B cell (primary cell): ENCODE data around the gene SCML1. TPM values are rescaled to one million over a fixed set of nuclear protein-coding genes. Genes with fewer than 3 reads are reported as not detected.
"Not testable (repeated sequence)": the region's sequence is repeated elsewhere in the genome, so short reads cannot be mapped to it uniquely, and the experiment has no call there.

ENCODE experiments used
- ATAC-seq: fragments of 200-7000 bp; cut with Tn5 transposase; one replicate; pipeline ENCODE4 v1.10.0; 2021; ENCODE audit warnings: low read depth, mild to moderate bottlenecking, moderate number of reproducible peaks, moderate library complexity
- CTCF ChIA-PET: fragments of 350-600 bp; sonication (Branson Sonifier 250); formaldehyde crosslinking; loops from one replicate; lab custom pipeline; 2021; ENCODE audit warnings: antibody characterized with exemption, inconsistent platforms; lab: Charles Lee
- POLR2A ChIA-PET: fragments of 350-600 bp; sonication (Branson Sonifier 250); formaldehyde crosslinking; loops from one replicate; lab custom pipeline; 2021; ENCODE audit warnings: antibody characterized with exemption; lab: Charles Lee
- DNase-seq: peaks from one replicate; pipeline ENCODE4 v3.0.0; 2013
- H2AFZ ChIP-seq: 2 replicates; pipeline ENCODE4 v1.6.1; 2012; ENCODE audit warnings: mild to moderate bottlenecking, low read depth, low read length; ENCODE audit not compliant: insufficient read depth, poor library complexity, severe bottlenecking
- H3K27ac ChIP-seq, 2 donors: 1 replicate in 1 of 2; 2 replicates in 1 of 2; pipeline ENCODE4 v1.5.1; 2012 to 2013; ENCODE audit warnings: low read length in 2 of 2, mild to moderate bottlenecking in 2 of 2, moderate library complexity in 1 of 2
- H3K27me3 ChIP-seq, 4 experiments: fragments of 200-600 bp in 1 of 4; sonication (generic) in 1 of 4; replicated peaks in 1 of 4; 1 replicate in 2 of 4; 2 replicates in 2 of 4; pipeline versions ENCODE4 v1.6.1 to v1.7.0; 2013 to 2016; ENCODE audit warnings: low read length in 3 of 4, mild to moderate bottlenecking in 2 of 4, mixed read lengths in 1 of 4, moderate library complexity in 1 of 4; ENCODE audit not compliant: insufficient read depth in 4 of 4, control insufficient read depth in 3 of 4; ENCODE audit errors: control extremely low read depth in 1 of 4
- H3K36me3 ChIP-seq, 2 experiments: replicated peaks in 1 of 2; 1 replicate in 1 of 2; 2 replicates in 1 of 2; pipeline versions ENCODE4 v1.6.1 to v1.7.1; 2013; ENCODE audit warnings: low read length in 1 of 2; ENCODE audit not compliant: insufficient read depth in 2 of 2, control insufficient read depth in 1 of 2; ENCODE audit errors: control extremely low read depth in 1 of 2, extremely low read depth in 1 of 2
- H3K4me1 ChIP-seq, 2 donors: fragments of 200-600 bp in 1 of 2; sonication (generic) in 1 of 2; 1 replicate in 1 of 2; 2 replicates in 1 of 2; pipeline versions ENCODE4 v1.5.1 to v1.6.1; 2013 to 2017; ENCODE audit warnings: low read length in 2 of 2; ENCODE audit not compliant: control insufficient read depth in 2 of 2, insufficient read depth in 2 of 2
- H3K4me2 ChIP-seq: replicated peaks from 2 replicates; pipeline ENCODE3; 2012; ENCODE audit warnings: mild to moderate bottlenecking, low read depth, low read length; ENCODE audit not compliant: poor library complexity, severe bottlenecking
- H3K4me3 ChIP-seq, 5 experiments: fragments of 200-600 bp in 1 of 5; sonication (generic) in 1 of 5; 1 replicate in 3 of 5; 2 replicates in 2 of 5; pipeline versions ENCODE4 v1.5.1 to v1.7.0; 2011 to 2016; ENCODE audit warnings: low read length in 4 of 5, mild to moderate bottlenecking in 4 of 5, low read depth in 2 of 5, control low read depth in 1 of 5, moderate library complexity in 1 of 5; ENCODE audit not compliant: insufficient read depth in 1 of 5; ENCODE audit errors: control extremely low read depth in 1 of 5, extremely low read depth in 1 of 5
- H3K79me2 ChIP-seq: fragments of 200-600 bp; sonication (generic); one replicate; pipeline ENCODE4 v1.6.0; 2016; ENCODE audit warnings: low read length; ENCODE audit not compliant: control insufficient read depth, insufficient read depth
- H3K9ac ChIP-seq: fragments of 200-600 bp; sonication (generic); 2 replicates; pipeline ENCODE4 v1.6.1; 2017; ENCODE audit warnings: mild to moderate bottlenecking, low read length, moderate library complexity
- H3K9me3 ChIP-seq, 3 donors: one replicate each; pipeline versions ENCODE4 v1.6.1 to v1.7.1; 2013; ENCODE audit warnings: low read length in 2 of 3; ENCODE audit not compliant: control insufficient read depth in 2 of 3, insufficient read depth in 1 of 3; ENCODE audit errors: control extremely low read depth in 1 of 3
- H4K20me1 ChIP-seq: 2 replicates; pipeline ENCODE4 v1.6.0; 2012; ENCODE audit warnings: mild to moderate bottlenecking, low read length; ENCODE audit not compliant: insufficient read depth, control insufficient read depth, poor library complexity, severe bottlenecking
- H3K27ac Mint-ChIP-seq: one replicate; pipeline ENCODE4 v1.8.0; 2021; ENCODE audit warnings: mixed read lengths
- H3K27me3 Mint-ChIP-seq: one replicate; pipeline ENCODE4 v1.8.0; 2021; ENCODE audit warnings: mixed read lengths
- H3K4me1 Mint-ChIP-seq: one replicate; pipeline ENCODE4 v1.8.0; 2021; ENCODE audit warnings: mixed read lengths
- H3K4me3 Mint-ChIP-seq: one replicate; pipeline ENCODE4 v1.8.0; 2021; ENCODE audit warnings: mixed read lengths
- H3K9me3 Mint-ChIP-seq: one replicate; pipeline ENCODE4 v1.8.0; 2022; ENCODE audit warnings: mixed read lengths; ENCODE audit not compliant: insufficient read depth
- EZH2 ChIP-seq: IDR thresholded peaks from 2 replicates; pipeline ENCODE4 v1.6.1; 2012; ENCODE audit warnings: borderline replicate concordance, low read depth, mild to moderate bottlenecking, moderate library complexity, low read length; ENCODE audit not compliant: insufficient read depth, poor library complexity, severe bottlenecking
- WGBS: methylation state at CpG from one replicate; pipeline ENCODE4 v1.1.5; 2013; ENCODE audit warnings: missing lambda C conversion rate; ENCODE audit not compliant: insufficient coverage; 5-methylcytosine and 5-hydroxymethylcytosine counted together
- intact Hi-C: fragments of 100-400 bp; cut with micrococcal nuclease; formaldehyde crosslinking; loops from one replicate; pipeline ENCODE4 v1.10.0; 2022
- polyA plus RNA-seq: library from polyadenylated mRNA; depleted of rRNA; stranded (reverse); fragments of >200 nt; gene quantifications from 2 replicates; pipeline ENCODE4 v1.2.3, GENCODE V29; 2012
- total RNA-seq, 2 donors: library from RNA; stranded (reverse); fragments of 120-200 nt in 1 of 2; gene quantifications; 1 replicate in 1 of 2; 2 replicates in 1 of 2; pipeline versions ENCODE4 v1.2.3 to v1.2.4, GENCODE V29; 2013 to 2022
- TF ChIP-seq, protein P1 (sequence below): fragments of 200-600 bp; IDR thresholded peaks from one replicate; pipeline ENCODE4 v1.8.0; 2022; ENCODE audit warnings: antibody characterized with exemption, mild to moderate bottlenecking

SCML1 gene
- total and polyA plus RNA-seq, 2 donors (not counting 1 experiment from before 2014, with no cell fraction given) = 6.7 to 9.6 TPM

DNA sequence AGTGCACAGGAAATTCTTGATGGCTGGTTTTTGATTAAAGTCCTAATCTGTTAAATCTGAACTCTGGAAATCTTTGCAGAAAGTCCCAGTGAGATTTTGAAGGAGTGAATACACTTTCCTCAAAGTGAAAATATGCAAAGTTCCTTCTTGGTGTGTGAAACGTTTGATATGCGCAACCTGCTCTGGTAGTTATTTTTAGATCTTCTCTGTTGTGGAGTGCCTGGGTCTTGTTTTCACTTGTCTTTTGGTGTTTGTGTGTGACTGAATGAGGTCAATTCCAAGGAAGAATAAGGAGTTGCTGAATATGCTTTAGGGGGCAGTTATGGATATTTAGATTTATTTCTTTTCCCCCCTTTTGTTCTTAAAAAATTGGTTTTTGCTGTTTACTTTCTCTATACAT lies 41.7 kb downstream of the SCML1 start:
- POLR2A ChIA-PET = no interaction called here
- intact Hi-C loops = no loop called here

DNA sequence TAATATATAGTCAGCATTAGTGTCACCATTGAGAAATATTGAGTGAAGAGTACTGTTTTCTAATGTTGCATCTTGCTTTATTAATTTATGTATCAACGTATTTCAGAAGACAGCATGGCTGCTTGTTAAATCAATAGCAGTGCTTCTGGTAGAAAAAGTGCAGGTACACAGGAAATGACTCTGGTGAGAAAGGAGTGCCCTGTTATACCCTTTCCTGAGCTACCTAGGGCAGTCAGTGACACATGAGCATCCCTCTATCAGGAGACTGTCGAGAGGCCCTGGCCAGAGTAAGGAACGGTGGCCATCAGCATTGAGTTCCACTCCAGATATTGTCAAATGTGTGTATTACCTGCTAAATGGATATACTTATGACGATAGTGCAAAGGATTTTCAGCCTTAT lies 42.1 kb downstream of the SCML1 start:
- H2AFZ ChIP-seq = no peak overlapping the region
- CTCF ChIA-PET = no interaction called here
- no peaks in the 10 kb centered on the region for H3K79me2 ChIP-seq
- H3K4me3 ChIP-seq = no peak overlapping the region
- H3K4me1 ChIP-seq = no peaks in the 10 kb centered on the region
- no peaks in the 10 kb centered on the region for H3K9me3 ChIP-seq
- no peak for DNase-seq
- WGBS = no CpG with 5 or more reads among the region's 4 CpGs
- no peak overlapping the region for H3K4me2 ChIP-seq
- no peaks in the 10 kb centered on the region for H3K9me3 Mint-ChIP-seq
- no peak overlapping the region for H3K9ac ChIP-seq
- no peak for ATAC-seq
- no peak overlapping the region for H3K4me3 Mint-ChIP-seq
- intact Hi-C loops = no loop called here
- H4K20me1 ChIP-seq = no peaks in the 10 kb centered on the region
- peaks cover 4% of the 10 kb centered on the region for H3K27me3 Mint-ChIP-seq
- H3K27ac ChIP-seq = no peak overlapping the region
- H3K27me3 ChIP-seq = no peaks in the 10 kb centered on the region
- POLR2A ChIA-PET = no interaction called here
- H3K4me1 Mint-ChIP-seq = no peaks in the 10 kb centered on the region
- TF ChIP-seq, protein P1, sequence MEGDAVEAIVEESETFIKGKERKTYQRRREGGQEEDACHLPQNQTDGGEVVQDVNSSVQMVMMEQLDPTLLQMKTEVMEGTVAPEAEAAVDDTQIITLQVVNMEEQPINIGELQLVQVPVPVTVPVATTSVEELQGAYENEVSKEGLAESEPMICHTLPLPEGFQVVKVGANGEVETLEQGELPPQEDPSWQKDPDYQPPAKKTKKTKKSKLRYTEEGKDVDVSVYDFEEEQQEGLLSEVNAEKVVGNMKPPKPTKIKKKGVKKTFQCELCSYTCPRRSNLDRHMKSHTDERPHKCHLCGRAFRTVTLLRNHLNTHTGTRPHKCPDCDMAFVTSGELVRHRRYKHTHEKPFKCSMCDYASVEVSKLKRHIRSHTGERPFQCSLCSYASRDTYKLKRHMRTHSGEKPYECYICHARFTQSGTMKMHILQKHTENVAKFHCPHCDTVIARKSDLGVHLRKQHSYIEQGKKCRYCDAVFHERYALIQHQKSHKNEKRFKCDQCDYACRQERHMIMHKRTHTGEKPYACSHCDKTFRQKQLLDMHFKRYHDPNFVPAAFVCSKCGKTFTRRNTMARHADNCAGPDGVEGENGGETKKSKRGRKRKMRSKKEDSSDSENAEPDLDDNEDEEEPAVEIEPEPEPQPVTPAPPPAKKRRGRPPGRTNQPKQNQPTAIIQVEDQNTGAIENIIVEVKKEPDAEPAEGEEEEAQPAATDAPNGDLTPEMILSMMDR = no peak
- TF ChIP-seq EZH2 = no peak
- H3K27ac Mint-ChIP-seq = no peak overlapping the region
- H3K36me3 ChIP-seq = no peaks in the 10 kb centered on the region

More for the DNA sequence above, 41.7 kb downstream of the SCML1 start:
- no peaks in the 10 kb centered on the region for H3K27me3 ChIP-seq
- WGBS = 40% methylated on average over 1 of the region's 2 CpGs
- H2AFZ ChIP-seq = no peak overlapping the region
- H3K9me3 Mint-ChIP-seq = no peaks in the 10 kb centered on the region
- no peaks in the 10 kb centered on the region for H3K79me2 ChIP-seq
- H3K4me1 Mint-ChIP-seq = no peaks in the 10 kb centered on the region
- no peaks in the 10 kb centered on the region for H3K4me1 ChIP-seq
- no peak overlapping the region for H3K4me3 Mint-ChIP-seq
- H3K27ac ChIP-seq = no peak overlapping the region
- TF ChIP-seq, protein P1 = no peak
- no peak for TF ChIP-seq EZH2
- CTCF ChIA-PET = no interaction called here
- no peak overlapping the region for H3K27ac Mint-ChIP-seq
- no peaks in the 10 kb centered on the region for H4K20me1 ChIP-seq
- DNase-seq (no peak), ATAC-seq (no peak)
- no peaks in the 10 kb centered on the region for H3K9me3 ChIP-seq
- peaks cover 4% of the 10 kb centered on the region for H3K27me3 Mint-ChIP-seq
- H3K4me2 ChIP-seq = no peak overlapping the region
- no peak overlapping the region for H3K4me3 ChIP-seq
- no peak overlapping the region for H3K9ac ChIP-seq
- no peaks in the 10 kb centered on the region for H3K36me3 ChIP-seq

DNA sequence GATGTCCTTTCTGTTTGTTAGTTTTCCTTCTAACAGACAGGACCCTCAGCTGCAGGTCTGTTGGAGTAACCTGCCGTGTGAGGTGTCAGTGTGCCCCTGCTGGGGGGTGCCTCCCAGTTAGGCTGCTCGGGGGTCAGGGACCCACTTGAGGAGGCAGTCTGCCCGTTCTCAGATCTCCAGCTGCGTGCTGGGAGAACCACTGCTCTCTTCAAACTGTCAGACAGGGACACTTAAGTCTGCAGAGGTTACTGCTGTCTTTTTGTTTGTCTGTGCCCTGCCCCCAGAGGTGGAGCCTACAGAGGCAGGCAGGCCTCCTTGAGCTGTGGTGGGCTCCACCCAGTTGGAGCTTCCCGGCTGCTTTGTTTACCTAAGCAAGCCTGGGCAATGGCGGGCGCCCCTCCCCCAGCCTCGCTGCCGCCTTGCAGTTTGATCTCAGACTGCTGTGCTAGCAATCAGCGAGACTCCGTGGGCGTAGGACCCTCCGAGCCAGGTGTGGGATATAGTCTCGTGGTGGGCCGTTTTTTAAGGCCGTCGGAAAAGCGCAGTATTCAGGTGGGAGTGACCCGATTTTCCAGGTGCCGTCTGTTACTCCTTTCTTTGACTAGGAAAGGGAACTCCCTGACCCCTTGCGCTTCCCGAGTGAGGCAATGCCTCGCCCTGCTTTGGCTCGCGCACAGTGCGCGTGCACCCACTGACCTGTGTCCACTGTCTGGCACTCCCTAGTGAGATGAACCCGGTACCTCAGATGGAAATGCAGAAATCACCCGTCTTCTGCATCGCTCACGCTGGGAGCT lies 49.5 kb downstream of the SCML1 start:
- H3K4me1 Mint-ChIP-seq, H3K27ac Mint-ChIP-seq, H3K27me3 ChIP-seq, H3K4me2 ChIP-seq, H3K79me2 ChIP-seq, H3K4me1 ChIP-seq, H3K36me3 ChIP-seq, DNase-seq, H3K4me3 ChIP-seq, POLR2A ChIA-PET, intact Hi-C loops, H3K27ac ChIP-seq, H3K27me3 Mint-ChIP-seq, ATAC-seq, H3K4me3 Mint-ChIP-seq, H3K9me3 Mint-ChIP-seq, H2AFZ ChIP-seq, H3K9me3 ChIP-seq, H4K20me1 ChIP-seq, H3K9ac ChIP-seq, CTCF ChIA-PET: not testable (repeated sequence)
- 100% methylated on average over 7 of the region's 31 CpGs for WGBS
